GM19328 (cell line): ENCODE results near the gene NELFA.
"Not testable (repeated sequence)": the region's sequence is repeated elsewhere in the genome, so short reads cannot be mapped to it uniquely, and the experiment has no call there.

ENCODE experiments used
- ATAC-seq: cut with Tn5 transposase; IDR thresholded peaks from one replicate; pipeline ENCODE4 v1.9.1; 2021; ENCODE audit warnings: mild to moderate bottlenecking, moderate library complexity; ENCODE audit not compliant: unreplicated experiment

Gene NELFA

GRCh38 chr4:2041239-2042130 is 32.7 kb upstream of the NELFA start:
- ATAC-seq, result peak; percentile 69

GRCh38 chr4:2040391-2041238 is 31.8 kb upstream of the NELFA start:
- no peak for ATAC-seq

GRCh38 chr4:2036866-2037265 is 28.1 kb upstream of the NELFA start:
- ATAC-seq, result no peak

- ATAC-seq, result no peak
Observed at GRCh38 chr4:2036327-2036726, 27.6 kb upstream of the NELFA start.

GRCh38 chr4:2031161-2031560 is 22.4 kb upstream of the NELFA start:
- ATAC-seq, result not testable (repeated sequence)

GRCh38 chr4:2027120-2027519 is 18.3 kb upstream of the NELFA start:
- ATAC-seq, result not testable (repeated sequence)

- no peak for ATAC-seq
Observed at GRCh38 chr4:2025817-2026216, 17.0 kb upstream of the NELFA start.

GRCh38 chr4:2024683-2025082 is 15.9 kb upstream of the NELFA start:
- ATAC-seq, result no peak

GRCh38 chr4:2021358-2022018 is 12.7 kb upstream of the NELFA start:
- ATAC-seq, result not testable (repeated sequence)

GRCh38 chr4:2015008-2015407 is 6.2 kb upstream of the NELFA start:
- ATAC-seq, result no peak

- ATAC-seq, result no peak
Observed at GRCh38 chr4:2011583-2011982, 2.8 kb upstream of the NELFA start.

- ATAC-seq, result no peak
Observed at GRCh38 chr4:2009651-2010233, 968 bp upstream of the NELFA start.

GRCh38 chr4:2008671-2008920 is 178 bp downstream of the NELFA start:
- ATAC-seq, result no peak

GRCh38 chr4:2007804-2008670 is 737 bp downstream of the NELFA start:
- no peak for ATAC-seq

- ATAC-seq, result no peak
Observed at GRCh38 chr4:2006956-2007653, 1.7 kb downstream of the NELFA start.

GRCh38 chr4:2006367-2006766 is 2.4 kb downstream of the NELFA start:
- no peak for ATAC-seq

- ATAC-seq, result not testable (repeated sequence)
Observed at GRCh38 chr4:2003361-2003760, 5.4 kb downstream of the NELFA start.

- ATAC-seq, result not testable (repeated sequence)
Observed at GRCh38 chr4:1999308-1999707, 9.5 kb downstream of the NELFA start.

- no peak for ATAC-seq
Observed at GRCh38 chr4:1998296-1998695, 10.5 kb downstream of the NELFA start.

- no peak for ATAC-seq
Observed at GRCh38 chr4:1997712-1998111, 11.1 kb downstream of the NELFA start.
